ENCODE results near the gene ZNF580.

Gene ZNF580

GRCh38 chr19:55688422-55689218, 47.8 kb downstream of the ZNF580 start:
- no peak overlapping the region for H3K4me2 ChIP-seq (ENCODE audit: low read length)
- H3K4me1 ChIP-seq (ENCODE audit: insufficient read depth, low read length, severe bottlenecking) = no peaks in the 10 kb centered on the region
- H2AFZ ChIP-seq (ENCODE audit: low read length) = no peak overlapping the region
- no peaks in the 10 kb centered on the region for H3K9me3 ChIP-seq (ENCODE audit: low read length)
- peaks cover 91% of the 10 kb centered on the region for H3K36me3 ChIP-seq (ENCODE audit: insufficient read depth, low read length)
- H3F3A ChIP-seq (ENCODE audit: insufficient read depth, low read length) = no peaks in the 10 kb centered on the region
- H3K27me3 ChIP-seq (ENCODE audit: insufficient read depth, low read length) = no peaks in the 10 kb centered on the region
- no peaks in the 10 kb centered on the region for H4K20me1 ChIP-seq (ENCODE audit: insufficient read depth, low read length)
- H3K4me3 ChIP-seq (ENCODE audit: low read depth, low read length, poor library complexity, severe bottlenecking) = no peak overlapping the region
- no peaks in the 10 kb centered on the region for H3K79me2 ChIP-seq (ENCODE audit: insufficient read depth, low read length)
- no peaks in the 10 kb centered on the region for H3K9me2 ChIP-seq (ENCODE audit: low read depth, low read length)
- no peak for TF ChIP-seq EZH2 (IDR thresholded peaks at IDR 0.05; ENCODE audit: borderline replicate concordance, low read length)
- TF ChIP-seq CTCF (IDR thresholded peaks at IDR 0.05; ENCODE audit: low read length) = no peak
- no peak overlapping the region for H3K9ac ChIP-seq (ENCODE audit: low read length)
- H3K27ac ChIP-seq (ENCODE audit: low read depth, low read length, poor library complexity, severe bottlenecking) = no peak overlapping the region

GRCh38 chr19:55689411-55690108, 48.8 kb downstream of the ZNF580 start:
- peaks cover 91% of the 10 kb centered on the region for H3K36me3 ChIP-seq (ENCODE audit: insufficient read depth, low read length)
- H3K4me1 ChIP-seq (ENCODE audit: insufficient read depth, low read length, severe bottlenecking) = no peaks in the 10 kb centered on the region
- no peak overlapping the region for H3K4me3 ChIP-seq (ENCODE audit: low read depth, low read length, poor library complexity, severe bottlenecking)
- no peak for TF ChIP-seq EZH2 (IDR thresholded peaks at IDR 0.05; ENCODE audit: borderline replicate concordance, low read length)
- no peak for TF ChIP-seq CTCF (IDR thresholded peaks at IDR 0.05; ENCODE audit: low read length)
- no peak overlapping the region for H2AFZ ChIP-seq (ENCODE audit: low read length)
- no peak overlapping the region for H3K27ac ChIP-seq (ENCODE audit: low read depth, low read length, poor library complexity, severe bottlenecking)
- H3K9me3 ChIP-seq (ENCODE audit: low read length) = no peaks in the 10 kb centered on the region
- no peak overlapping the region for H3K4me2 ChIP-seq (ENCODE audit: low read length)
- H3K9ac ChIP-seq (ENCODE audit: low read length) = no peak overlapping the region
- H3F3A ChIP-seq (ENCODE audit: insufficient read depth, low read length) = no peaks in the 10 kb centered on the region
- no peaks in the 10 kb centered on the region for H3K9me2 ChIP-seq (ENCODE audit: low read depth, low read length)
- no peaks in the 10 kb centered on the region for H3K79me2 ChIP-seq (ENCODE audit: insufficient read depth, low read length)
- no peaks in the 10 kb centered on the region for H4K20me1 ChIP-seq (ENCODE audit: insufficient read depth, low read length)
- H3K27me3 ChIP-seq (ENCODE audit: insufficient read depth, low read length) = no peaks in the 10 kb centered on the region

- Histone ChIP-seq H3K27ac (ENCODE audit: low read depth, low read length, poor library complexity, severe bottlenecking) (no peak overlapping the region), H3F3A (ENCODE audit: insufficient read depth, low read length) (no peaks in the 10 kb centered on the region), H3K4me2 (ENCODE audit: low read length) (no peak overlapping the region), H3K27me3 (ENCODE audit: insufficient read depth, low read length) (no peaks in the 10 kb centered on the region), H3K9me3 (ENCODE audit: low read length) (no peaks in the 10 kb centered on the region), H3K79me2 (ENCODE audit: insufficient read depth, low read length) (no peaks in the 10 kb centered on the region), H3K36me3 (ENCODE audit: insufficient read depth, low read length) (peaks cover 91% of the 10 kb centered on the region), H3K9ac (ENCODE audit: low read length) (no peak overlapping the region), H3K9me2 (ENCODE audit: low read depth, low read length) (no peaks in the 10 kb centered on the region), H4K20me1 (ENCODE audit: insufficient read depth, low read length) (no peaks in the 10 kb centered on the region), H2AFZ (ENCODE audit: low read length) (no peak overlapping the region), H3K4me3 (ENCODE audit: low read depth, low read length, poor library complexity, severe bottlenecking) (no peak overlapping the region), H3K4me1 (ENCODE audit: insufficient read depth, low read length, severe bottlenecking) (no peaks in the 10 kb centered on the region)
- TF ChIP-seq CTCF (IDR thresholded peaks at IDR 0.05; ENCODE audit: low read length) (no peak), EZH2 (IDR thresholded peaks at IDR 0.05; ENCODE audit: borderline replicate concordance, low read length) (no peak)
Measured at GRCh38 chr19:55690109-55690768, 49.4 kb downstream of the ZNF580 start.
